ENCODE measurements around the gene MYO18B.

Gene MYO18B

DNA sequence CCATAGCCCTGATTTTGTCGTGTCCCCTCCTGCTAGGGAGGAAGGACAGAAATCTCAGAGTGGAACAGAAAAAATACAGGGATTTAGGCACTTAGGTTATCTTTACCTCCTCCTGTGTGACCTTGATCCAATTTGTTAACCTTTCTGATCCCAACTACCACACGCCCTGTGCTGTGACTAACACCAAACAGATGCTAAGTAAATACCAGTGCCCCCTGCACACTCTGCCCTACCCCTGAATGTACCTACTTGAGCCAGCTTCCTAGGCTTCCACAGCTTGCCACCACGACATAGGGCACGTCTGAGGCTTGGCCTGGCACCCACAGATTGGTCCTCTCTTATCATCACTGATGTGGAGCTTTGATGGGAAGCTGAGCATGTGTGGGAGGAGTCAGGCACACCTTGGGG lies 9.2 kb downstream of the MYO18B start:
- DNase-seq: no peak

- no peak for DNase-seq
Observed at GRCh38 chr22:25752615-25753214, 10.7 kb downstream of the MYO18B start.

DNA sequence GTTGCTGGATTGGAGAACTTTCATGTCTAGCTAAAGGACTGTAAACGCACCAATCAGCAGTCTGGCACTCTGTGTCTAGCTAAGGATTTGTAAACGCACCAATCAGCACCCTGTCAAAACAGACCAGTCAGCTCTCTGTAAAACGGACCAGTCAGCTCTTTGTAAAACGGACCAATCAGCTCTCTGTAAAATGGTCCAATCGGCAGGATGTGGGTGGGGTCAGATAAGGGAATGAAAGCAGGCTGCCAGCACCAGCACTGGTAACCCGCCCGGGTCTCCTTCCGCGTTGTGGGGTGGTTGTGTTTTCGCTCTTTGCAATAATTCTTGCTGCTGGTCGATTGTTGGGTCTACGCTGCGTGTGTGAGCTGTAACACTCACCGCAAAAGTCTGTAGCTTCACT lies 11.3 kb downstream of the MYO18B start:
- DNase-seq: no peak

- DNase-seq: no peak
Observed at GRCh38 chr22:25754527-25755202, 12.7 kb downstream of the MYO18B start.

DNA sequence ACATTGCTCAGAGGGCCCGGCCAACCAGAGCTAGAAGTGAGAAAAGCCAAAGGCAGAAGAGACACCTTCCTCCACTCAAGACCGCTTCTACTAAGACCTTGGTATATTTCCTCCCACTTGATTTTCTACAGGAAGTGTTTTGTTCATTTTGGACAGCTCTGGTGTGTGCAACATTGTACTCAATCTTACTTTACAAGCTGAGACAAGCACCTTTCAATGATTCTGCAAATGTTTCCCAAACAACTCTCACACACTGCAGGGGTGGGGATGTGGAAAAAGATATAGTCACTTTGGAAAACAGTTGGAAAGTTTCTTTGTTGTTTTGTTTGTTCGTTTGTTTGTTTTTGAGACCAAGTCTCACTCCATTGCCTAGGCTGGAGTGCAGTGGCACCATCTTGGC lies 15.7 kb downstream of the MYO18B start:
- DNase-seq: no peak

GRCh38 chr22:25758316-25758715 lies 16.3 kb downstream of the MYO18B start:
- no peak for DNase-seq

DNA sequence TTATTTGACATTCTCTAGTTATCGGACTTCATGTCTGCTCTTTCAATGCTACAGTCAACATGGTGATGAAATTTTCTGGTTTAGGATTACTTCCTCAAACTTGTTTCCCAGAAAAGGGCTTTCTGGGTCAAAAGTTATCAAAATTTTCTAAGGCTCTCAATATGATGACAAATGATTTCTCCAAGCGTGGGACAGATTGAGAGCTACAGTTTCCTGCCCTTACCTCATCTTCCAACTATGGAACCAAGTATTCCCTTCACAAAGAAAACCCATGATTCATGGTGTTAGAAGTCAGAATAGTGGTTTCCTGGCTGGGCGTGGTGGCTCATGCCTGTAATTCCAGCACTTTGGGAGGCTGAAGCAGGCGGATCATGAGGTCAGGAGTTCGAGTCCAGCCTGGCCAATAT lies 17.8 kb downstream of the MYO18B start:
- peak; percentile 27 for DNase-seq

- no peak for DNase-seq
Observed at GRCh38 chr22:25760294-25760693, 18.3 kb downstream of the MYO18B start.

- no peak for DNase-seq
Observed at GRCh38 chr22:25760848-25761595, 19.0 kb downstream of the MYO18B start.

DNA sequence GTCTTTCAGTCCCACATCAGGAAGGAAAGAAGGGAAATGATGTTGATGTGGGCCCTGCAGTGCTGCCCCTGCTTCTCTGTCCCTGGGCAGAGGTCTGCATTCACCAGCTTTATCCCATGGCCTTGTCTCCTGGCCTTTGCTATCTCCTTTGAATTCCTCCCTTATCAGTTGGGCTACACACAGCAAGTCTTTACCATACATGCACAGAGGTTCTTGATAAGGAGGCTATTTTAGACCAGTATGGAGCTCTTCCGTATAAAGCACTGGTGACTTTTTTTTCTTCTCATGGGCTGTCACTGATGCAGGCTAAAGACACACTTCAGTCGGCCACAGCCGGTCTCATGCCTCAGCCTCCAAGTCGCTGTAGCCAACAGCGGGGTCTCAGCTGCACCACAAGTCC lies 20.2 kb downstream of the MYO18B start:
- DNase-seq: no peak

DNA sequence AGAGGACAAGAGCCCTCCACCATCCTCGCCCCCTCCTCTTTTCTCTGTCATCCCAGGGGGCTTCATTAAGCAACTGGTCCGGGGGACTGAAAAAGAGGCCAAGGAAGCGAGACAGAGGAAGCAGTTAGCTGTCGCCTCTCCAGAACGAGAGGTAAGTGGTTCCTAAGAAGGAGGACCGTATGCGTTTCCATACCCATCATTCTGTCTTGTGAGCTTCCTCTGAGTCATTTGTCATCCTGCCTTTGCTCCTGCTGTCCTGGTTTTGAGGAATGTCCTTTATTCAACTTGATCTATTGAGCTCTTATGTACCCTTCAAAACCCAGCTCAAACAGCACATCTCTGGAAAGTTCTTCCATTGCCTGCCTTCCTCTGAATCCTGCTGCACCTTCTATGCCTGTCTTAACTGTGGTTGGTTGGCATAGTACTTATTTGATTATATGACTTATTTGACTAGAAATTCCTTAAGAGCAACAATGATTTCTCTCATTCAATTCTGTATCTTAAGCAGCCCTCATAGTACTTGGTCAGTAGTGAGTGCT lies 21.3 kb downstream of the MYO18B start:
- no peak for DNase-seq

DNA sequence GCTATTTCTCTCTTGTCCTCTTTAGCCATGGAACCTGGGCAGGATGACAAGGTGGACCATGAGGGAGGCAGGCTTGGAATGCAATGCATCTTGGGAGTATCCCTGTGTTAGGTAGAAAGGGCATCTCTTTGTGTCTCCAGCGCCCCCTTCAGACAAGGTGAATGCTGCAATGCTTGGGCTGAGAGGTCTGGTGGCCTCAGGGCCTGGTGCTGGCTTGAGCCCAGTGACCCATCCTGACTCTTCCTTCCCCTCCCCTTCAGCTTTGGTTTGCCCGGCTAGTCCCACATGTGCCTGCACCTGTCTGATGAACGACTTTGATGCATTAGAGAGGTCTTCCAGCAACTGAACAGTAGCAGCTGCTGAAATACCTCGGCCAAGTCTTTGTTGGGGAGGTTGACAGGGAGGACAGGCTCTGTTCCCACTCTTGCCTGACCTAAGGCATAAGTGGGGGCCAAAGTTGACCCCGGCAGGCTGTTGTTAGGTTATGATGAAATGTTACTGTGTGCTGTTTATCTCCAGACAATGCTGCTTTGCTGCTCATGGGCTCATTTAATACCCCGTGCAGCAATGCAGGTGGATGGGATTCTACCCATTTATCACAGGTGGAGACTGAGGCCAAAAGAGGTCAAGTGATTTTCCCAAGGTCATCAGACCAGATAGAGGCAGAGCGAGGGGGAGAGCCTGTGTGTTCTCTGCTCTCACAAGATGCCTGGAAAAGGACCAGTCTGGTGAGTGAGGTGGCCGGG lies 22.5 kb downstream of the MYO18B start:
- no peak for DNase-seq

GRCh38 chr22:25765016-25765367 lies 23.0 kb downstream of the MYO18B start:
- DNase-seq: no peak

DNA sequence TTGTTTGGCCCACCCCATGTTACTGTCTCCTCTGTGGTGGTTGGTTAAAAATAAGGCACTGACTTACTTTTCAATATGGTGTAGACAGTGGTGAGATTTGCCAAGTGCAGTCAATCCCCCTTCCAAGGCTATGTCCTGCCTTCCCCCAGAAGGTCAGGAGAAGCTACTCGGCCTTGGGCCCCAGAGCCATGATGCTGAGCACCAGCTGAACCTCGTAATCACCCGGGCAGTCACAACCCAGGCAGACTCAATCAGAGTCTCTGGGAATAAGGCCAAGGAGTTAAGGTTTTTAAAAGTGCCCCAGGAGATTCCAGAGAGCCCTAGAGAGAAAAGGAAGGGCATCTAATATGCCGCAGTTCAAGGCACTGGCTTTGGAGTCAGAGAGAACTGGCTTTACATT lies 23.8 kb downstream of the MYO18B start:
- no peak for DNase-seq

DNA sequence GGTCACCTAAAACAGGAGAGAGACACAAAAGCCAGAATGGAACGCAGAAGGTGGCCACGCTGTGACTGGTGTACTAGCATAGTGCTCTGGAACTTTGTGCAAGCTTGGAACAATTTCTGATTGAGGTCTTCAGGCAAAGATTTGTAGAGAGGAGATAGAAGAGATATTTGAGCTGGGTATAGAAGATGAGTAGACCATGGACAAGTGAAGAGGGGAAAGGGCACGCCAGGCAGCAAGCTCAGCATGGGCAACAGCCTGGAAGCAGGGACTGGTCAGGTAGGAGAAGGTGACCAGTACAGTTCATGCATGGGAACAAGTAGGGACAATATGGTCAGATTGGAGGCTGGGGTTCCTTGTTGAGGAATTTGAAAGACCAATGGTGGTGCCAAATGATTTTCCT lies 24.4 kb downstream of the MYO18B start:
- no peak for DNase-seq

GRCh38 chr22:25770333-25770732 lies 28.3 kb downstream of the MYO18B start:
- no peak for DNase-seq

DNA sequence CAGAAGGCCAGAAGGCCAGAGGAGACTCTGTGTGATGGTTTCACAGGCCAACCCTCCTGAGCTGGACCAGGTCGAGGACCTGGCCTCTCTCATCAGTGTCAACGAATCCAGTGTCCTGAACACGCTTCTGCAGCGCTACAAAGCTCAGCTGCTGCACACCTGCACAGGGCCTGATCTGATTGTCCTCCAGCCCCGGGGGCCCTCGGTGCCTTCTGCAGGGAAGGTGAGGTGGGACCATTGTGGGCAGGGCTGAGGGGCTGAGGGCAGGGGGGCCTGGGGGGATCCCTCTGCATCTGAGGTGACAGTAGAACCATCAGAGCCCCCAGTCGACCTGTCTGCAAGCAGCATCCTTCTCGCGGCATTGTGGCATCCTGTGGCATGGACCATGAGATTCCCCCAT lies 30.3 kb downstream of the MYO18B start:
- DNase-seq: no peak

GRCh38 chr22:25774575-25775026 lies 32.6 kb downstream of the MYO18B start:
- no peak for DNase-seq

DNA sequence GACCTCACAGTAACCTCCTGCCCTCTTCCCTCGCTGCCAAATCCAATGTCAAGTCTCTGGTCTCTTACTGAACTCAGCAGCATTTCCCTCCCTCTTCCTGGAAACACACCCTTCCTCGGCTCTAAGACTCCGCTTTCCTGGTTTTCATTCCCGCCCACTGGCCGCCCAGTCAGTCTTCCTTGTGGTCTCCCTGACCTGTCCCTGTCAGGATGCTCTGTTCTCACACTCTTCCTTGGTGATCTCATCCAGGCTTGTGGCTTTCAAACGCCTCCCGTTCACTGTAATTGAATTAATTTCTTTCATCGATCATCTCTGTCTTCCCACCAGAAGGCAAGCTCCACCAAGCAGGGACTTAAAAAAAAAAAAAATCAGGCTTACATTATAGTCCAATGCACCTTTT lies 33.5 kb downstream of the MYO18B start:
- no peak for DNase-seq

GRCh38 chr22:25777411-25777810 lies 35.4 kb downstream of the MYO18B start:
- no peak for DNase-seq

DNA sequence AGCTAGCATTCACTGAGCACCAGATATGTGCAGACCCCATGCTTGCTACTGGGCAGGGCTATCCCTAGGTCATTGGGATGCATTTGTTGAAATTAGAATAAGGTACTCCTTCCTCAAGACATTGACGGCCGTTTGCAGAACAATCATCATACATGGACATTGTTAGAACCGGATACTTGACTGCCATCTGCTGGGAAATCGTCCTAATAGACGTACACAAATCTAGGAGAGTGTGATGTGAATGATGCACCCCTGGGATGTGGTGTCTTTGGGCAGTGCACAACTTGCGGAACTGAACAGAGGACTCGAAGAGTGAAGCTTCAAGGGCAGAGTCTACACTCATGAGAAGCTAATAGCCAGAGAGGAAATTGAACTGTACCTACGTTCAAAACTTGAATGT lies 35.9 kb downstream of the MYO18B start:
- DNase-seq: no peak

- no peak for DNase-seq
Observed at GRCh38 chr22:25779426-25779825, 37.4 kb downstream of the MYO18B start.

DNA sequence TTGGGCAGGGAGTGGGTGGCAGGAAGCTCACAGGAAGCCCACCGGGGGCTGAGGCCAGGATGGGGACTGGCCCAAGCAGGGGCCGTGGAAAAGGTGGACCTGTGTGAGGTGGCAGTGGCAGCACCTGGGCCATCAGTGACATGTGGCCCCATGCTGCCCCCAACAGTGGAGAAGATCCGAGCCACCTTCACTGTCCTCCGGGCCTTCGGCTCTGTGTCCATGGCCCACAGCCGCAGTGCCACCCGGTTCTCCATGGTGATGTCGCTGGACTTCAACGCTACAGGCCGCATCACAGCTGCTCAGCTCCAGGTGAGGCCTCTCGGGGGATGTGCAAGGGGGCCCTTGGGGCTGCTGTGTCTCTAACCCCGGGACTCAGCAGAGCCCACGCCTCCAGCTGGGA lies 37.9 kb downstream of the MYO18B start:
- no peak for DNase-seq

All from CD4-positive, alpha-beta T cell treated with Interferon gamma for 1 hour (primary cell).